Uterus (tissue), 2 donors: ENCODE measurements around the gene NOS1AP.

Experiments used
- CTCF ChIP-seq, 4 experiments: fragments of 200-600 bp in 2 of 4; fragments of 450-650 bp in 2 of 4; sonication (generic) in 2 of 4; IDR thresholded peaks; one replicate each; pipeline ENCODE4 v1.5.1; 2016 to 2019; ENCODE audit warnings: antibody characterized with exemption in 4 of 4, mild to moderate bottlenecking in 2 of 4, moderate library complexity in 1 of 4
- POLR2A ChIP-seq, 2 donors: fragments of 450-650 bp; IDR thresholded peaks; one replicate each; pipeline ENCODE4 v1.6.1; 2016; ENCODE audit warnings: antibody characterized with exemption in 2 of 2, mild to moderate bottlenecking in 1 of 2, moderate library complexity in 1 of 2

DNA sequence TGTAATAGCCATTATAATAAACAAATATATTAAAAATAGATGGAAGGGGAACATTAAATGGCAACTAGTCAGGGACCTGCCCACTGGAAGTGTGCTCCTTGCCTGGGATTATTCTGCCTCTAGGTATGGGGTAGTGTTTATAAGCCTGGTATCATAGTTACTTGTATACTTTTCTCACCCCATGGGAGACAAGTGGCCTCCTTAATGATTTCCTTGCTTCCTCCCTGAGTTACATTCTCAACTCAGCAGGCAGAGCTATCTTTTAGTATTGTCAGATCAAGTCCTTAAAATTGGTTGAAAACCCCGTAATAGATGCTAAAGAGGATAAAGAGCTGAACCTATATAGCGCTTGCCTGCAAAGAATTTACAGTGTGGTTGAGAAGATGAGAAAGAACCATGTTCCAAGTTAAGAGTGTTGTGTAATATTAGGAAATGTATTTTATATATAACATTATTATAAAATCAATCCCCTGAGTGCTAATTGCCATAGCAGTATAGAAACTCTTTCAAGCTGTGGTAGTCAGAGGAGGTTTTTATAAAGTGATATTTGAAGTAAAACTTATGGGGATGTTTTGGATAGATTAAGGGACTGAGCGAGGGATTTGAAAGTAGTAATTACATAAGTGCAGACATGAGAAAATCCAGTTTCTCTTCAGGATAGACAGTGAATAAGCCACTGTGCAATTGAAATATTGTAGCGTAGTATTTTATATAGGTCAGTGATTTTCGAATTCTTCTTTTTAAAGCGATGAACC is 200.7 kb downstream of the NOS1AP start:
- TF ChIP-seq POLR2A (IDR thresholded peaks at IDR 0.05) (no peak), CTCF (IDR thresholded peaks at IDR 0.05) (no peak)
